ENCODE measurements around the gene ENAH. TPM values are rescaled to one million over a fixed set of nuclear protein-coding genes. Genes with fewer than 3 reads are reported as not detected.
"Not testable (repeated sequence)": the region's sequence is repeated elsewhere in the genome, so short reads cannot be mapped to it uniquely, and the experiment has no call there.

ENAH gene
- total RNA-seq: 10 to 100 TPM; 73.4 to 79.0 TPM
- long read RNA-seq, partial matches to known transcripts: 1 of 10 reads
- long read RNA-seq, other reads (novel, unspliced or antisense): 9 of 10 reads

DNA sequence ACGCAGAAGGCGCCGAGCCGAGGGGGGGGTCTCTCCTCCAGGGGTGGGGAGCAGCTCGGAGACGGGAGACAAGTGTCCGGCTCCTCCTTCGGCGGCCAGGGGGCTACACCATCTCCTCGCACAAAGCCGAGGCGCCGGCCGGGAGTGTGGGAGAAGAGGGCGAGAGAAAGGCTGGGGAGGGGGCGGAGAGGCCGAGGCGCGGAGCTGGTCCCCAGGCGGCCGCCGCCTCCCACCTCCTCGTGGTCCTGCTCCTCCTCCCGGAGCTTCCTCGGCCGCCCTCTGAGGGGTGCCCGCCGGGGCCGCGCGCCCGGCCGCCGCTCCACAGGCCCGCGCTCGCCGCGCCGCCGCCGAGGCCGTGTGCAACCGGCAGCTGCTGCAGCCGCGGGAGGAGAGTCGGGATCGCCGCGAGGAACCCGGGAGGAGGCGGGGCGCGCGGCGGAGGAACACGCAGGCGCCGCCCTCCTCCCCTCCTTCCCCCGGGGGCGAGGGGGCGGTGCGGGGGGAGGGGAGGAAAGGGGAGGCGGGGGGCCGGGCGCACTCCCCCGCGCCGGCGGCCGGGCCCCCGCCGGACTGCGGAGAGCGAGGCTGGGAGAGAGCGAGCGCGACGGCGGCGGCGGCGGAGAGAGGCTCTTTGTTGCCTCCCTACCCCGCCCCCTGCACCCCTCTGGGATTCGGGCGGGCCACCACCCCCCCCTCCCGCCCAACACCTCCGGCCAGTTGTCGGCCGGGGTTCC lies at the start of gene ENAH:
TSS of gene ENAH (minus strand) at position 395 of the 734 bp plus-strand sequence. CDS start 433 bp downstream, outside the sequence.
- ATAC-seq: peak; percentile 87 to 92
- intact Hi-C loops (cut with DNase I): loop anchor here in 1 of 2 donors (5.0 kb wide), 1 partner anchor 114 kb away; no protein-coding TSS in a partner anchor
- peak; percentile 88 for DNase-seq

DNA sequence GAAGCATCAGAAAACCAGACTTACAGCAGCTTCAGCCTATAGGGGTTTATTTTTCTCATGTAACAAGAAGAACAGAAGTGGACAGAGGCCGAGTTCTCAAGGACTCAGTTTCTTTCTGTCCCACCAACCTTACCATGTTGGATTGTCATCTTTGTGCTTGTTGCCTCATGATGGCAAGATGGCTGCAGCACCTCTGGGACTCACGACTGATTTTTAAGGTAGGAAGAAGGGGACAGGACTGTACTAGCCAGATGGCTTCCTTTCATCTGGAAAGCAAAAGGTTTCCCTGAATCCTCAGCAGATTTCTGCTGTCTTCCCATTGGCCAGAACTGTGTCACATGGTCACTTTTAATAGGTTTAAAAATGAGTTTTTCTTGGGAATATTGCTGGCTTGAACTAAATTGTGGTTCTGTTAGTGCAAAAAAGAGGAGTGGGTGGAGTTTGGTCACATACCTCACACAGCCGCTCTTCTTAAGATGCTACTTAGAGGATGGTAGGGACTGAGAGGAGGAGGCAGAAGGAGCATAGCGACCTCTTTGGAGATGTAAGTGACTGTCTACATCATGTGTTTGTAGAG lies 48.1 kb upstream of the ENAH start:
- DNase-seq (no peak), ATAC-seq (no peak)
- intact Hi-C loops (cut with DNase I): no loop called here

DNA sequence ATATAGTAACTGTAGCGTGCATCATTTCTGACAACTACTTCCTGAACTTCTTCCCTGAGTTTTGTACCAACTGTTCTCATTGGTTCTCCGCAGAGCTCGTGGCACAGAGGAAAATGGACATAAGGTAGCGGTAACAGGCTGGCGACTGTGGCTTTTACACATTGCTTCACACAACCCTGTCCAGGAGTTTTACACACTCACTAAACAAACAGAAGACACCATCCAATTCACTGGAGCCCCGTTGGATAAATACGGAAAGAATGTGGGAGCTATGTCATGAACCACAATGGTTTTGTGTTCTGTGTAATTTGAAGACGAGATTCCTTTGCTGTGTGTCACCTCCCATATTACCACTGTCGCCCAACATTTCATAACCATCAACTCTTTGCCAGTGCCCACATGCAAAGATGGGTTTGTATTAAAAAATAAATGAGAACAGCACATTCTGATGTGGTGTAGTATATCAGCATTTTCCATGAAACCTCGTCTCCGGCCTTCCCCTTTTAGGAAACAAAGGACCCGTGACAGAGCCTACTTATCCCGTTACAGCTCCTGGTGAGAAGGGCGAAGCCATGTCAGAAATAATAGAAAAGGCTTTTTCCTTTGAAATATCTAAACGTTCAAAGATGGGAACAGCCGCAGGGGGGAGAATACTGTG lies 47.4 kb upstream of the ENAH start:
- intact Hi-C loops (cut with DNase I): no loop called here
- ATAC-seq (peak in 1 of 2 donors; percentile 40), DNase-seq (no peak)

DNA sequence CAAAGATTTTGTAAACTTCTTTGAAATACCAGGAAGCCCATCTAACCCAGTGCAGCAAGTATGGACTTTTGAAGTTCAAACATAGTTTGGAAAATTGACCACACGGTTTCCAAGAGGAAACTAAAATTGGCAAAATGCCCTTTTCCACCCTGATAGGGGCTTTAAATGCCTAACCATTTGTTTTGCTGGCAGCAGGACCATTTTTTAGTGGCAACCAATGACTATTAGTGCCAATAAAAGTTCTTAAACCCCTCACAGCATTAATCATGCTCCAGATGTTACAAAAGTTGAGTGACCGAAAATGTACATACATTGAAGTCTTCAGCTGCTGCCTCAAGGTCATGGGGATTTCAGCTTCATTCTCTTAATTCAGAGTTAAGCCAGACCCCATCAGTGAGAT lies 46.4 kb upstream of the ENAH start:
- intact Hi-C loops (cut with DNase I): no loop called here
- no peak for DNase-seq
- ATAC-seq: no peak

DNA sequence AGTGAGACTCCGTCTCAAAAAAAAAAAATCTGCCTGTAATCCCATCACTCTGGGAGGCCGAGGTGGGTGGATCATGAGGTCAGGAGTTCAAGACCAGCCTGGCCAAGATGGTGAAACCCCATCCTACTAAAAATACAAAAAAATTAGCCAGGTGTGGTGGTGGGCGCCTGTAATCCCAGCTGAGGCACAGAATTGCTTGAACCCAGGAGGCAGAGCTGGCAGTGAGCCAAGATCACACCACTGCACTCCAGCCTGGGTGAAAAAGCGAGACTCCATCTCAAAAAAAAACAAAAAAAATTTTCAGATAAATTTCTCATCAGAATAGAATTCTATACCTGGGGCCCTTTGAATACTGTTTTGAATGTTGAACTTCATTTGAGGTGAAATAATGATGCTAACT lies 45.3 kb upstream of the ENAH start:
- intact Hi-C loops (cut with DNase I); DNase-seq; ATAC-seq: not testable (repeated sequence)

DNA sequence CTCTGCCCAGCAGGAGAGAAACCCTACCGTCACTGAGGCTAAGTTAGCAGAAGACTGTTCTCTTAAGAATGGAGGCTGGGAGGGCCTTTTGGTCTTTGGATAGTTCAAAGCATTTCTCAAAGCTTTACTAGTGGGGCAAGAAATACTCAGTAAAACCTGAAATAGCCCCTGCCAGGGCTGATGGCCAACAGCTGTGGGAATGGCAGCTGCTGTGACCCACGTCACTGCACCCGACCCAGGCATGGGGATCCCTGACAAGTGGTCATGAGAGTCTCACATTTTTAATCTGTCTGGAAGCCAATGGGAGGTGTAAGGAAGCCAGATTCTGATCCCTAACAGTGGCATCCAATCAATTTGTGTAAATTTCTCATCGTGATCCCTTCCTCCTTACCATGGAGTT lies 44.5 kb upstream of the ENAH start:
- ATAC-seq: no peak
- peak; percentile 43 for DNase-seq
- intact Hi-C loops (cut with DNase I): no loop called here

DNA sequence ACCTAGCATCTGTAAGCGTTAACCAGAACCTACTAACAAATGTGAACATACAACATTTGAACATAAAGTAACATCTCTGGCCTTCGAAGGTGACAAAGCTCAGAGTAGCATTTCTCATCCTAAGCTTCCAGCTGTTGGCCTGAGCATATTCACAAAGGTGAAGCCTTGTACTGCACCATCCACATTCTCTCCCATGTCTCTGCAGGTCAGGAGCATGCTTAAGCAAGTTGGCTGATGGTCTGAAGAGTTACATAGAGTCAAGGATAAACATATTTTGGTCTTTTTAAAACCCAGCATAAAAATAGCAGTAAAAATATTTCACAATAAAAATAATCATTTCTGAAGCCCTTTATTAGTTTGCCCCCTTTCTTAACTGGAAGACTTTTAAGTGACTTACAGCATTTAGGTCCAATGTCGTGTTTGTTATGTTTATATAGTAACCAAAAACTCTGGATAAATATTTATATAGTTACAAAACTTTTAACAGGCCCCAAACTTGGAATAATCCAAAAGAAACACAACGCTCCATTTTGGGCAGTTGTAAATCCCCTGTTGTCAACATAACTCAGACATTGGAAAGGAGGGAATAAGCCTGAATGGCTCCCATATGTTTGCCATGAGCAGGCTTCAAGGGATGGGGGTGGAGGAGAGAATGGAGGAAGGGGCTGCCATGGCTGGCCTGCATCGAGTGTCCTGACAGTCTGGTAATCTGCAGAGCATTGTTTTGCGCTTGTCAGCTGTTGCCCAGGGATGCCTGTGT lies 42.8 kb upstream of the ENAH start:
- ATAC-seq (no peak), DNase-seq (no peak)
- intact Hi-C loops (cut with DNase I): no loop called here

DNA sequence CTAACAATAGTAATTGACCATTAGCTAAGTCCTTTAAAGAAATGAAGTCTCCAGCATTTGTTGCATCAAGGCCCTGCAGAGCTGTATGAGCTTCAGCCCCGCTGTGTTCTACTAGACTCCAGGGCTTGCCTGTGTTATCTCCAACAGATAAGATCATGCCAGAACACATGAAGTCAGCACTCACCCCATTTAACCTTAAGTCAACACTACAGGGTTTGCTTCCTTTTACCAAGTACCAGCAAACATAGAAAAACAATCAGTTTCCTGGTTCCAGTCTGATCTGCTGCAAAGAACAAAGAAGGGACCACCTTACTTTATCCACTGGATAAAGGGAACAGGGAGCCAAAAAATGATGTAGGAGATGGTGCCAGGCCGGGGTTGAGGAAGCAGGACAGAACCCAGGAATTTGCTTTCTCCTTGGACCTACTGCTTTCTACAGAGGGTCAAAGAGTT lies 41.3 kb upstream of the ENAH start:
- DNase-seq (peak; percentile 64), ATAC-seq (peak; percentile 94 to 97)
- intact Hi-C loops (cut with DNase I): loop anchor here in 1 of 2 donors (5.0 kb wide), 1 partner anchor 73 kb away; no protein-coding TSS in a partner anchor

DNA sequence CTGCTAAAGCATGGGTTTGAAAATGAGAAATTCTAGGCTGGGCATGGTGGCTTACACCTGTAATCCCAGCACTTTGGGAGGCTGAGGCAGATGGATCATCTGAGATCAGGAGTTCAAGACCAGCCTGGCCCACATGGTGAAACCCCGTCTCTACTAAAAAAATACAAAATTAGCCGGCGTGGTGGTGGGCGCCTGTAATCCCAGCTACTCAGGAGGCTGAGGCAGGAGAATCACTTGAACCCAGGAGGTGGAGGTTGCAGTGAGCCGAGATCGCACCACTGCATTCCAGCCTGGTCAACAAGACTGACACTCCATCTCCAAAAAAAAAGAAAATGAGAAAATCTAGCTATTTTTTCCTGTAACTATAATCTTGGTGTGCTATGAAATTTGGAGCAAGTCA lies 40.8 kb upstream of the ENAH start:
- intact Hi-C loops (cut with DNase I): loop anchor here in 1 of 2 donors (5.0 kb wide), 1 partner anchor 74 kb away; no protein-coding TSS in a partner anchor
- ATAC-seq, DNase-seq: not testable (repeated sequence)

DNA sequence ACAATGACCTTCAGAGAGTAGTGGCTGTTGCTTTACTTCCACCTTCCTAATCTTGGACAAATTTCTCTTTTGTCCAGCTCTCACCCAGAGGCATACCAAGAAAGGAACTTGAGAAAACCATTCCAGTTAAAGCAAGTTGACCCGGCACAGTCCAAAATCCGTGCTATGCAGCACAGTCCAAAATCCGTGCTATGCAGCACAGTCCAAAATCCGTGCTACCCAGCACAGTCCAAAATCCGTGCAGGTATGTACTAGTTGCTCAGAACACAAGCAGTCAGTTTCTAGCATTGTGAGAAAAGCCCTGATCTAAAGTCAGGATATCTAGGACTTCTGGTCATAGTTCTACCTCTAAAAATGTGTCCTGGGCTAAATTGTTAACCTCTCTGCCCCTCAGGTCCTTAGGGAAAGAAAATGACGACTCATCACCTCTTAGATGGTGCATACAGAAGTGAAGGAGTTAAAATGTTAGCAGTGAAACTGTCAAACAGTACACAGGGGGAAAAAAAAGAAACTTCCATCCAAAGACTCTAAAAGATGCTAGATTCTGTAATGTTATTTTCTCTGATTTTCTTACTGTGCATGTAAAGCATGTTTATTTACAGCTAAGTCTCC lies 40.3 kb upstream of the ENAH start:
- DNase-seq: no peak
- intact Hi-C loops (cut with DNase I): loop anchor here in 1 of 2 donors (5.0 kb wide), 1 partner anchor 74 kb away; no protein-coding TSS in a partner anchor
- no peak for ATAC-seq

DNA sequence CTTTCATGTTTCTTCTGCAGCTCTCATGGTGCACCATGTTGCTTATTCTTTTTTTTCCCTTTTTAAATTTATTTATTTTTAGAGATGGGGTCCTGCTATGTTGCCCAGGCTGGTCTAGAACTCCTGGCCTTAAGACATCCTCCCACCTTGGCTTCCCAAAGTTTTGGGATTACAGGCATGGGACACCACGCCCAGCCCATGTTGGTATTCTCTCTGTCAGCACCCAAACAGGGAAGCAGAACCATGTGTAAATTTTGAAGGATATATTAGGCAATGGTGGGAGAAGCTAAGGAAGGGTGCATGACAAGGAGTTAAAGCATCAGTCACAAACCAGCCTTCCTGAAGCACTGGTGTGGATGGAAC lies 39.6 kb upstream of the ENAH start:
- no peak for ATAC-seq
- intact Hi-C loops (cut with DNase I): loop anchor here in 1 of 2 donors (5.0 kb wide), 1 partner anchor 75 kb away; no protein-coding TSS in a partner anchor
- DNase-seq: no peak

DNA sequence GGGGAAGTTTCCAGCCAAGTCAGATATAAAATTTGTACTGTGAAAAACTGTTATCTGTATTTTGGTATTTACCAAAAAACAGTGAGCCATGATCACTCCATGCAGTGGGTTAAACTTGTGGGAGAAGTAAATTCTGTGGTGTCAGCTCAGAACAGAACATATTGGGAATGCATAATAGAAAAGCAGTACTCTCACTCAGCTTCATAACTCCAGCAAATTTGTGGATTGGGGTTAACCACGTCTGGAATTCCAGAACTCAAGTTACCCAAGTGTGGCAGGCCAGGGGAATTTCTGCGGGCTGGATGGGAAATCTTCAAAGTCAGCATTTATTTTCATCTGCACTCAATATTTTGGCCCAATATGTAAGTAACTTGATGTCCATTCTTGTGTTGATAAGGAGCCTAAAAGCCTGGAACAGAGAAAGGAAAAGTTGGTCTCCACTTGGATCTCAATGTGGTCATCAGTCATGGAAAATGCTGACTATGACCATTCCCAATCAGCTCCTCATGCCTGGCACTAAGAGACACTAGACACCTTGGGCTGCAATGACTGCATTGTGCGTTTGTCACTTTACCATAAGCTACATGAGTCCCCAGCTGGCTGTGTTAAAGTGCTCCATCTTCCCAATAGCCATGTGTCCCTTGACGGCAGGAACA lies 39.1 kb upstream of the ENAH start:
- intact Hi-C loops (cut with DNase I): loop anchor here in 1 of 2 donors (5.0 kb wide), 1 partner anchor 75 kb away; no protein-coding TSS in a partner anchor
- ATAC-seq: no peak
- no peak for DNase-seq

DNA sequence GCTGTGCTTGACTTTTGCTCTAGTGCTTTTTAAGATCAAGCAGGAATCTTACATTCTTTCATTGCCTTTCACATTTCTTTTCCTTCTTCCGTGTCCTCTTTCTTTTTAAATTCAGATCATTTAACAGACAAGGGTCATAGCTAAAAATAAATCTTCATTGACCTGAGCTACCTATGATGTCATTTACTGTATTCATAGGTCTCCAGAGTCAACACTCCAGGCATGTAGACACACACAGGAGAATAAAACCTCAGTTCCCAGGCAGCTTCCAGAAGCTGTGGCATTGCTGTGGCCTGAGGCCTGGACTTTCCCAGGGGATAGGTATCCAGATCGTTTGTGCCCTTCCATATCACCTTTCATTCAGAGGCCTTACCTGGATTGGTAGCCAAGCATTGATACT lies 38.5 kb upstream of the ENAH start:
- peak in 1 of 2 donors; percentile 17 for ATAC-seq
- intact Hi-C loops (cut with DNase I): loop anchor here in 1 of 2 donors (5.0 kb wide), 1 partner anchor 76 kb away; no protein-coding TSS in a partner anchor

DNA sequence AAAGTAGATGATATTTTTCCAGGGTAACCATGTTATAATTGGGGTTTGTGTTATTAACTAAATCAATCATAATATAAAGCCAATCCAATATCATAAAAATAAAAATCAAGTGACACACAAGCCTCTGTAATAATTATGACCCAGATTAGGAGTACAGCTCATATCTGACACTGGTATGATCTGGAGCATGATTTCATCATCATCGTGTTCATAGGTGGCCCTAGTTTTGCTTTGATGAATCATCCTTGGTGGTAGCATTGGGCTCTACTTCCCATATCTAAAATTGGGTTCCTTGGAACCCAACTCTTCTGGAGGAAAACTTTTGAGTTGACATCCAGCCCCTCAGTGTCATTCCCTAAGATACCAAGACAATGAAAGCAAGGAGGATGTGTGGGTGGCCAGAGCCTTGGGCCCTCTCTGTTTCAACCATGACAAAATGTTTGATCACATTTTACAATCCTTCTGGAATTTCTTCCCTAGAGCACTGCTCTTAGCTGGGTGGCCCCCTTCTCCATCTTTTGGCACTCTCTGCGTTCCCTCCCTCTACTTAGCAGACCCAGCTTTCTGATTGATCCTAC lies 37.0 kb upstream of the ENAH start:
- no peak for ATAC-seq
- intact Hi-C loops (cut with DNase I): loop anchor here in 1 of 2 donors (5.0 kb wide), 1 partner anchor 77 kb away; no protein-coding TSS in a partner anchor
- no peak for DNase-seq

More for the DNA sequence above, 38.5 kb upstream of the ENAH start:
- DNase-seq: no peak

DNA sequence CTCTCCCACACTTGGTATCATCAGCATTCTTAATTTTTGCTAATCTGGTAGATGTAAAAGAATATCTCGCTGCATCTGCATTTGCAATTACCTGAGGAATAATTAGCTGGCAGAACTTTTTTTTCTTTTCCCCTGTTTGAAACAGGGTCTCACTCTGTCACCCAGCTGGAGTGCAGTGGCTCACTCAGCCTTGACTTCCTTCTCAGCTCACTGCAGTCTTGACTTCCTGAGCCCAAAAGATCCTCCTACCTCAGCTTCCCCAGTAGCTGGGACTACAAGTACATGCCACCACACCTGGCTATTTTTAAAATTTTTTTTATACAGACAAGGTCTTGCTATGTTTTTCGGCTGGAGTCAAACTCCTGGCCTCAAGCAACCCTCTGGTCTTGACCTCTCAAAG lies 35.4 kb upstream of the ENAH start:
- intact Hi-C loops (cut with DNase I): no loop called here
- no peak for ATAC-seq
- DNase-seq: no peak

DNA sequence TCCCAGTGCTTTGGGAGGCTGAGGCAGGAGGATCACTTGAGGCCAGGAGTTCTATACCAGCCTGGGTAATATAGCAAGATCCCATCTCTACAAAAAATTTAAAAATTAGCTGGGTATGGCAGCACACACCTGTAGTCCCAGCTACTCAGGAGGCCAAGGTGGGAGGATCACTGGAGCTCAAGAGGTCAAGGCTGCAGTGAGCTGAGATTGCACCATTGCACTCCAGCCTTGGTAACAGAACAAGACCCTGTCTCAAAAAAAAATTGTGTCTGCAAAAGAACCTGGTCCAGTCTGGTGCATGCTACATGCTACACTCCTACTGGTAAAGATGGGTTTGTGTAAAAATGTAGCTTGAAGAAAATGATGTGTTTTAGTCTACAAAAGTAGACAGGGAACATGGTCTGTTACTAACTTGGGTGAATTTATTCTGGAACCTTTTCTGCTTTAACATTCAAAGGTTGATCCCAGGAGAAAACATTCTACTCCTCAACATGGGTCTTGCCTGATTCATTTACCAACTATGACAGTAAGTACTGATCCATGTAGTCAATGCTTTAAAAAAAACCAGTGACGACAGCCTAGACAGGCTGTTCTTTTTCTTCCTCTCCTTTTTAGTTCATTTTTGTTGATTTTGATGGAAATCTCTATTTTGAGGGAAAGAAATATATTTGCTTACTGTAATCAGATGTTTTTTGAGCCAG lies 32.7 kb upstream of the ENAH start:
- ATAC-seq (no peak), DNase-seq (no peak)
- intact Hi-C loops (cut with DNase I): no loop called here

DNA sequence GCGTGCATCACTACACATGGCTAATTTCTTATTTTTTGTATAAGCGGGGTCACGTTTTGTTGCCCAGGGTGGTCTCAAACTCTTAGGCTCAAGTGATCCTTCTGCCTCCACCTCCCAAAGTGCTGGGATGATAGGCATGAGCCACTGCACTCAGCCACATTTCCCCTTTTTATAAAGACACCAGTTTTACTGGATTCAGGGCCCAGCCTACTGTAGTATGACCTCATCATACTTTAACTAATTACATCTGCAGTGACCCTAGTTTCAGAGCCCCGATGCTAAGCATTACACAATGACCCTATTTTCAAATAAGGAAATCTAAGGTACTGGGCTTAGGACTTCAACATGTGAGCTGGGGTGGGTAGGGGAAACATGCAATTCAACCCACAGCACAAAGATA lies 31.8 kb upstream of the ENAH start:
- no peak for DNase-seq
- intact Hi-C loops (cut with DNase I): no loop called here
- no peak for ATAC-seq
